Loucy (cell line): Measurements from ENCODE around the gene EPAS1.

ENCODE experiments used
- H2AFZ ChIP-seq: fragments of 200-600 bp; sonication (generic); 2 replicates; pipeline ENCODE4 v1.6.0; 2016; ENCODE audit warnings: antibody characterized with exemption, mild to moderate bottlenecking, low read length, moderate library complexity
- H3F3A ChIP-seq: fragments of 200-600 bp; 2 replicates; pipeline ENCODE4 v1.6.0; 2016; ENCODE audit warnings: antibody characterized with exemption, low read depth, mild to moderate bottlenecking
- H3K27me3 ChIP-seq: fragments of 200-600 bp; sonication (generic); 2 replicates; pipeline ENCODE4 v1.6.1; 2014; ENCODE audit warnings: low read length, mild to moderate bottlenecking; ENCODE audit not compliant: insufficient read depth, poor library complexity, severe bottlenecking
- H3K36me3 ChIP-seq: fragments of 200-600 bp; sonication (generic); 2 replicates; pipeline ENCODE4 v1.6.1; 2016; ENCODE audit warnings: low read length; ENCODE audit not compliant: insufficient read depth
- H3K4me1 ChIP-seq: fragments of 200-600 bp; sonication (generic); 2 replicates; pipeline ENCODE4 v1.5.1; 2014; ENCODE audit warnings: low read length, mild to moderate bottlenecking; ENCODE audit not compliant: insufficient read depth, poor library complexity, severe bottlenecking
- H3K4me2 ChIP-seq: fragments of 200-600 bp; sonication (generic); 2 replicates; pipeline ENCODE4 v1.6.0; 2014; ENCODE audit warnings: antibody characterized with exemption, low read length, low read depth, mild to moderate bottlenecking; ENCODE audit not compliant: poor library complexity, severe bottlenecking
- H3K4me3 ChIP-seq: fragments of 200-600 bp; sonication (generic); 2 replicates; pipeline ENCODE4 v1.5.1; 2014; ENCODE audit warnings: low read length, mild to moderate bottlenecking, mixed read lengths; ENCODE audit not compliant: poor library complexity, severe bottlenecking
- H3K79me2 ChIP-seq: fragments of 200-600 bp; sonication (generic); 2 replicates; pipeline ENCODE4 v1.6.1; 2014; ENCODE audit warnings: low read length; ENCODE audit not compliant: insufficient read depth
- H3K9ac ChIP-seq: fragments of 200-600 bp; sonication (generic); 2 replicates; pipeline ENCODE4 v1.6.0; 2014; ENCODE audit warnings: mild to moderate bottlenecking, low read depth, low read length, moderate library complexity; ENCODE audit not compliant: poor library complexity, severe bottlenecking
- H3K9me2 ChIP-seq: fragments of 200-600 bp; sonication (generic); replicated peaks from 2 replicates; pipeline ENCODE4 v1.6.1; 2016; ENCODE audit warnings: low read depth, low read length, mixed read lengths
- H3K9me3 ChIP-seq: fragments of 200-600 bp; sonication (generic); 2 replicates; pipeline ENCODE4 v1.6.1; 2014; ENCODE audit warnings: mild to moderate bottlenecking, antibody characterized with exemption, low read length, low read depth; ENCODE audit not compliant: insufficient read depth
- H4K20me1 ChIP-seq: fragments of 200-600 bp; sonication (generic); 2 replicates; pipeline ENCODE4 v1.6.0; 2014; ENCODE audit warnings: antibody characterized with exemption, low read length, mild to moderate bottlenecking; ENCODE audit not compliant: insufficient read depth, poor library complexity, severe bottlenecking
- EZH2phosphoT487 ChIP-seq: fragments of 200-600 bp; IDR thresholded peaks from 2 replicates; pipeline ENCODE4 v1.6.1; 2018; ENCODE audit warnings: antibody characterized with exemption, mild to moderate bottlenecking, moderate library complexity, borderline replicate concordance
- TF ChIP-seq, protein P1 (sequence below): fragments of 200-600 bp; sonication (generic); conservative IDR thresholded peaks from 2 replicates; pipeline ENCODE4 v1.5.1; 2014; ENCODE audit warnings: mild to moderate bottlenecking, antibody characterized with exemption, low read length

Gene EPAS1

DNA sequence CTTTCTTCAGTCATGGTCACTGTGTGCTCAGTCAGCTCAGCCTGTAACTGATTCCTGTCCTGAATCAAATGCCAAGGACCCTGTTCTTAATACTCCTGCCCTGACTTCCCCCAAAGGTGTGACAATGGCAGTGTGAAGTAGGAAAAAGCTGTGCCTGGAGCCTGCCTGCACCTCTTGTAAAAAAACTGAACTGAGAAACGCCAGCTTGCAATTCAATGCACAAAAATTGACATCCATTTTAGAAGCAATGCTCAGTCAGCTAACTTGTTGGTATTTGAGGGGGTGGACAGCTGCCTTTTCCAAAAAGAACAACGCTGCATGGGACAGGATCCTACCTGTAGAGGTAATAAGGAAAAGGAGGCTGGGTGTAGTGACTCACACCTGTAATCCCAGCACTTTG is 115.9 kb downstream of the EPAS1 start:
- Histone ChIP-seq H3K79me2 (no peaks in the 10 kb centered on the region), H4K20me1 (no peaks in the 10 kb centered on the region), H2AFZ (no peak overlapping the region), H3K9me3 (peaks cover 5% of the 10 kb centered on the region; the same call in 1 of the 2 replicates), H3K27me3 (no peaks in the 10 kb centered on the region), H3F3A (no peaks in the 10 kb centered on the region), H3K4me2 (no peak overlapping the region), H3K4me1 (no peaks in the 10 kb centered on the region), H3K36me3 (no peaks in the 10 kb centered on the region), H3K9me2 (no peaks in the 10 kb centered on the region), H3K9ac (no peak overlapping the region), H3K4me3 (no peak overlapping the region)
- TF ChIP-seq, protein P1, sequence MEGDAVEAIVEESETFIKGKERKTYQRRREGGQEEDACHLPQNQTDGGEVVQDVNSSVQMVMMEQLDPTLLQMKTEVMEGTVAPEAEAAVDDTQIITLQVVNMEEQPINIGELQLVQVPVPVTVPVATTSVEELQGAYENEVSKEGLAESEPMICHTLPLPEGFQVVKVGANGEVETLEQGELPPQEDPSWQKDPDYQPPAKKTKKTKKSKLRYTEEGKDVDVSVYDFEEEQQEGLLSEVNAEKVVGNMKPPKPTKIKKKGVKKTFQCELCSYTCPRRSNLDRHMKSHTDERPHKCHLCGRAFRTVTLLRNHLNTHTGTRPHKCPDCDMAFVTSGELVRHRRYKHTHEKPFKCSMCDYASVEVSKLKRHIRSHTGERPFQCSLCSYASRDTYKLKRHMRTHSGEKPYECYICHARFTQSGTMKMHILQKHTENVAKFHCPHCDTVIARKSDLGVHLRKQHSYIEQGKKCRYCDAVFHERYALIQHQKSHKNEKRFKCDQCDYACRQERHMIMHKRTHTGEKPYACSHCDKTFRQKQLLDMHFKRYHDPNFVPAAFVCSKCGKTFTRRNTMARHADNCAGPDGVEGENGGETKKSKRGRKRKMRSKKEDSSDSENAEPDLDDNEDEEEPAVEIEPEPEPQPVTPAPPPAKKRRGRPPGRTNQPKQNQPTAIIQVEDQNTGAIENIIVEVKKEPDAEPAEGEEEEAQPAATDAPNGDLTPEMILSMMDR, result no peak
- no peak for TF ChIP-seq EZH2phosphoT487

DNA sequence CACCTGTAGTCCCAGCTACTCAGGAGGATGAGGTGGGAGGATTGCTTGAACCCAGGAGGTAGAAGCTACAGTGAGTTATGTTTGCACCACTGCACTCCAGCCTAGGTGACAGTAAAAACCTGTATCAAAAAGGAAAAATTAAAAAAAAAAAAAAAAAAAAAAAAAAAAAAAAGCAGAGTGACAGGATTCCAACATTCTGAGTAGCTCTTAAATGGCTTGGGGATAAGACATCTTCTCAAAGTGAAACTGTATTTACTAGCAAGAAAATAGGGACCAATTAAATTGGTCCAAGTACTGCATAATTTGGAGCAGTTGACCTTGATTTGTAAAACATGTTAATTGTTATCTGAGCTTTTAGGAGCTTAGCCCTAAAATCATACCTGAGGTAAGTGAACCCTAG is 116.4 kb downstream of the EPAS1 start:
- peaks cover 5% of the 10 kb centered on the region; the same call in 1 of the 2 replicates for H3K9me3 ChIP-seq
- H3K9ac ChIP-seq, result no peak overlapping the region
- no peak overlapping the region for H3K4me3 ChIP-seq
- no peaks in the 10 kb centered on the region for H3K9me2 ChIP-seq
- no peaks in the 10 kb centered on the region for H3K79me2 ChIP-seq
- no peak overlapping the region for H2AFZ ChIP-seq
- H3F3A ChIP-seq, result no peaks in the 10 kb centered on the region
- no peaks in the 10 kb centered on the region for H4K20me1 ChIP-seq
- H3K27me3 ChIP-seq, result no peaks in the 10 kb centered on the region
- no peaks in the 10 kb centered on the region for H3K36me3 ChIP-seq
- H3K4me2 ChIP-seq, result no peak overlapping the region
- H3K4me1 ChIP-seq, result no peaks in the 10 kb centered on the region
- TF ChIP-seq, protein P1, result no peak
- no peak for TF ChIP-seq EZH2phosphoT487

DNA sequence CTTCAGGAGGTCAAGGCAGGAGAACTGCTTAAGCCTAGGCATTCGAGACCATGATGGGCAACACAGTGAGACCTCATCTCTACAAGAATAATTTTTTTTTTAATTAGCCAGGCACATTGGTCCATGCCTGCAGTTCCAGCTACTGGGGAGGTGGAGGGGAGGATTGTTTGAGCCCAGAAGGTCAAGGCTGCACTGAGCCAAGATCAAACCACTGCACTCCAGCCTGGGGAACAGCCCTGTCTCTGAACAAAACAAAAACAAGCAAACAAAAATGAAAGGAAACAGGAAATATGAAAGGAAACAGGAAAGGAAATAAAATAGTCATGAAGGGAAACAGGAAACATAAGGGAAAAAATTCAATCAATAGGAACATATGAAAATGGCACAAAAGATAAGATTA is 117.5 kb downstream of the EPAS1 start:
- TF ChIP-seq, protein P1, result no peak
- no peak for TF ChIP-seq EZH2phosphoT487
- H3K36me3 ChIP-seq, result no peaks in the 10 kb centered on the region
- H3K9me2 ChIP-seq, result no peaks in the 10 kb centered on the region
- H3K4me3 ChIP-seq, result no peak overlapping the region
- H2AFZ ChIP-seq, result no peak overlapping the region
- H3K27me3 ChIP-seq, result no peaks in the 10 kb centered on the region
- no peaks in the 10 kb centered on the region for H3K79me2 ChIP-seq
- H4K20me1 ChIP-seq, result no peaks in the 10 kb centered on the region
- H3K4me2 ChIP-seq, result no peak overlapping the region
- no peaks in the 10 kb centered on the region for H3K4me1 ChIP-seq
- no peak overlapping the region for H3K9ac ChIP-seq
- H3F3A ChIP-seq, result no peaks in the 10 kb centered on the region
- peaks cover 5% of the 10 kb centered on the region; the same call in 1 of the 2 replicates for H3K9me3 ChIP-seq
